Measurements from ENCODE around the gene APOBEC3F. TPM values are rescaled to one million over a fixed set of nuclear protein-coding genes. Genes with fewer than 3 reads are reported as not detected.
A peak's percentile ranks its signal among the peaks of the same experiment; 100 is the strongest.

The APOBEC3F gene
- total RNA-seq, 1 donor from 2014 or later: 4.8 TPM

GRCh38 chr22:39094717-39095389, 54.2 kb downstream of the APOBEC3F start:
- no peak overlapping the region for H3K27ac ChIP-seq (replicated peaks)
- H3K36me3 ChIP-seq: no peaks in the 10 kb centered on the region
- peaks cover 17% of the 10 kb centered on the region for H3K4me1 ChIP-seq
- intact Hi-C loops (cut with micrococcal nuclease): no loop called here
- no peak for DNase-seq
- TF ChIP-seq, protein P1, sequence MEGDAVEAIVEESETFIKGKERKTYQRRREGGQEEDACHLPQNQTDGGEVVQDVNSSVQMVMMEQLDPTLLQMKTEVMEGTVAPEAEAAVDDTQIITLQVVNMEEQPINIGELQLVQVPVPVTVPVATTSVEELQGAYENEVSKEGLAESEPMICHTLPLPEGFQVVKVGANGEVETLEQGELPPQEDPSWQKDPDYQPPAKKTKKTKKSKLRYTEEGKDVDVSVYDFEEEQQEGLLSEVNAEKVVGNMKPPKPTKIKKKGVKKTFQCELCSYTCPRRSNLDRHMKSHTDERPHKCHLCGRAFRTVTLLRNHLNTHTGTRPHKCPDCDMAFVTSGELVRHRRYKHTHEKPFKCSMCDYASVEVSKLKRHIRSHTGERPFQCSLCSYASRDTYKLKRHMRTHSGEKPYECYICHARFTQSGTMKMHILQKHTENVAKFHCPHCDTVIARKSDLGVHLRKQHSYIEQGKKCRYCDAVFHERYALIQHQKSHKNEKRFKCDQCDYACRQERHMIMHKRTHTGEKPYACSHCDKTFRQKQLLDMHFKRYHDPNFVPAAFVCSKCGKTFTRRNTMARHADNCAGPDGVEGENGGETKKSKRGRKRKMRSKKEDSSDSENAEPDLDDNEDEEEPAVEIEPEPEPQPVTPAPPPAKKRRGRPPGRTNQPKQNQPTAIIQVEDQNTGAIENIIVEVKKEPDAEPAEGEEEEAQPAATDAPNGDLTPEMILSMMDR (IDR thresholded peaks at IDR 0.05; ENCODE audit: borderline replicate concordance): no peak
- no peaks in the 10 kb centered on the region for H3K9me3 ChIP-seq (replicated peaks)
- H3K27me3 ChIP-seq (ENCODE audit: low read depth): peaks cover 6% of the 10 kb centered on the region
- no peak overlapping the region for H3K4me3 ChIP-seq

GRCh38 chr22:39095971-39096370, 55.3 kb downstream of the APOBEC3F start:
- H3K4me1 ChIP-seq: peaks cover 17% of the 10 kb centered on the region
- no peaks in the 10 kb centered on the region for H3K27me3 ChIP-seq (ENCODE audit: low read depth)
- H3K4me3 ChIP-seq: no peak overlapping the region
- no peaks in the 10 kb centered on the region for H3K9me3 ChIP-seq (replicated peaks)
- intact Hi-C loops (cut with micrococcal nuclease): no loop called here
- DNase-seq: no peak
- H3K36me3 ChIP-seq: no peaks in the 10 kb centered on the region
- H3K27ac ChIP-seq (replicated peaks): no peak overlapping the region
- TF ChIP-seq, protein P1 (IDR thresholded peaks at IDR 0.05; ENCODE audit: borderline replicate concordance): no peak

DNA sequence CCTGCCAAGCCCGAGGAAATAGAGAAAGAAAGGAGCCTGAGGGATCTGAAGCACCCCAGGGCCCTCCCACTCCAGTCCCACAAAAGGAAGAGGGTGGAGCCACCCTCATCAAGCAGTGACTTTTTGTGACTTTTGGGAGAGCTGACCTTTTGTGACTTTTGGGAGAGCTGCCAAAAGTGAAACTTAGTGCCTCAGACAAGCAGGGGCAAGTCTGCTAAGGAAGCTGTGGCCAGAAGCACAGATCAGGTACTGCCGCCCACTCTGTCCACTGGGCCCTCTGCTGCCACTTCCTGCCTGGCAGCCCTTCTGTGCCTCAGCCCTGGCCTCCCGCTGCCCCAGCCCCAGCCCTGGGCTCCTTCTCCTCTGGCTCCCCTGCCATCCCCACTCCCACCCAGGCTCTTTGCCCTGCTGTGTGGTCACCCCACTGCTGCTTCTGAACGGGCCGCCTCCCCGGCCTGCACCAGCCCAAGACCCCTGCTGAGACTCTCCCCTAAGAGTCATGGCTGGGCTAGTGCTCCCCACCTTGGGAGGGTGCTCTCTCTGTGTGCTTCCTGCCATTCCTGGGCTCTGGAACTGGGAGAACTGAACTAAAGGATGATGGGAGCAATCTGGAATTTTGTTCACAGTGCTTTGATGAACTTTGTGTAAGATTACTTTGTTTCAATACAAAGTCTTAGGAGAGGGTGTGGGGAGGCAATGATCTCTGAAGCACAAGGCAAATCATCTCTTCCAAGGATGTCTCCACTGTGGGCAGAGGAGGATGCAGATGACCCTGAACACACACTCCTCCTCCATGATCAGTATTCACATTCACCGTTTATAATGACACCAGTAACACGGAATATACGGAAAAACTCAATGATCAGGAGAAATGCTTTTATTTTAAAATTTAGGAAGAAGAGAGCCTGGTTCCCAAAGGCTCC, 56.7 kb downstream of the APOBEC3F start, which contains the start of gene APOBEC3H:
APOBEC3H (plus strand) TSS at position 147 of the 923 bp plus-strand sequence. CDS start 3,035 bp downstream, outside the sequence.
- H3K27ac ChIP-seq (replicated peaks): peak within 1 kb of the TSS; percentile 75
- intact Hi-C loops (cut with micrococcal nuclease): no loop called here
- peak within 1 kb of the TSS; percentile 22 for H3K4me3 ChIP-seq
- no peak for DNase-seq
- no peaks in the 10 kb centered on the region for H3K9me3 ChIP-seq (replicated peaks)
- peaks cover 17% of the 10 kb centered on the region for H3K4me1 ChIP-seq
- H3K27me3 ChIP-seq (ENCODE audit: low read depth): peaks cover 4% of the 10 kb centered on the region
- TF ChIP-seq, protein P1 (IDR thresholded peaks at IDR 0.05; ENCODE audit: borderline replicate concordance): no peak
- H3K36me3 ChIP-seq: no peaks in the 10 kb centered on the region

DNA sequence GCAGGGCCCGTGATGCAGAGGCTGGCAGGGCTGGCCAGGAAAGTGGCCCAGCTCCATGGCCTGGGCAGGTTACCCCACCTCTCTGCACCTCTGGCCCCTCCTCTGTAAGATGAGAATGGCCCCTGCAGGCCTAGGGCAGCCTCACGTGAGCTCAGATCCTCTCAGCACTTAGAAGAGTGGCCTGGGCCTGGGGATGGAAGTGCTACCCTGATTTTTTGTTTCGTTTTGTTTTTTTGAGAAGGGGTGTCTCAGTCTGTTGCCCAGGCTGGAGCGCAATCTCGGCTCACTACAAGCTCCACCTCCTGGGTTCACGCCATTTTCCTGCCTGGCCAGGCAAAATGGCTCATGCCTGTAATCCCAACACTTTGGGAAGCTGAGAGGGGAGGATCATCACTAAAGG, 57.4 kb downstream of the APOBEC3F start:
- H3K9me3 ChIP-seq (replicated peaks): no peaks in the 10 kb centered on the region
- DNase-seq: no peak
- peak overlapping the region; percentile 75 for H3K27ac ChIP-seq (replicated peaks)
- H3K36me3 ChIP-seq: no peaks in the 10 kb centered on the region
- H3K27me3 ChIP-seq (ENCODE audit: low read depth): peaks cover 4% of the 10 kb centered on the region
- peaks cover 17% of the 10 kb centered on the region for H3K4me1 ChIP-seq
- TF ChIP-seq, protein P1 (IDR thresholded peaks at IDR 0.05; ENCODE audit: borderline replicate concordance): no peak
- intact Hi-C loops (cut with micrococcal nuclease): no loop called here
- H3K4me3 ChIP-seq: no peak overlapping the region

- Histone ChIP-seq H3K27ac (replicated peaks) (no peak overlapping the region), H3K36me3 (no peaks in the 10 kb centered on the region), H3K9me3 (replicated peaks) (no peaks in the 10 kb centered on the region), H3K4me3 (no peak overlapping the region), H3K4me1 (peaks cover 17% of the 10 kb centered on the region), H3K27me3 (ENCODE audit: low read depth) (peaks cover 4% of the 10 kb centered on the region)
- intact Hi-C loops (cut with micrococcal nuclease): no loop called here
- no peak for DNase-seq
- TF ChIP-seq, protein P1 (IDR thresholded peaks at IDR 0.05; ENCODE audit: borderline replicate concordance): no peak
These were observed 57.9 kb downstream of the APOBEC3F start for GRCh38 chr22:39098576-39098975.
